Fibroblast of lung (primary cell): ENCODE measurements around the gene AGAP1.

Experiments
- CTCF ChIP-seq, 2 donors: IDR thresholded peaks in 1 of 2; conservative IDR thresholded peaks in 1 of 2; 1 replicate in 1 of 2; 2 replicates in 1 of 2; pipeline ENCODE4 v1.5.1; 2011 to 2012; ENCODE audit warnings: low read length in 2 of 2, control low read depth in 1 of 2, inconsistent platforms in 1 of 2, low read depth in 1 of 2, mild to moderate bottlenecking in 1 of 2
- EZH2 ChIP-seq: IDR thresholded peaks from 2 replicates; pipeline ENCODE4 v1.5.1; 2012; ENCODE audit warnings: low read length, control low read depth, mild to moderate bottlenecking; ENCODE audit errors: missing control alignments

GRCh38 chr2:236159778-236160170, 665.9 kb downstream of the AGAP1 start:
- TF ChIP-seq CTCF (conservative IDR thresholded peaks at IDR 0.05 in 1 of 2, IDR thresholded peaks at IDR 0.05 in 1 of 2; ENCODE audit: low read depth in 1 of 2, low read length in 2 of 2) = no peak
- no peak for TF ChIP-seq EZH2
